Parathyroid adenoma (tissue), 2 donors: ENCODE measurements around the gene RNF150.

Experiments used
- H2AFZ ChIP-seq: fragments of 300-600 bp; sonication (generic); one replicate; pipeline ENCODE4 v1.7.0; 2017; ENCODE audit warnings: antibody characterized with exemption, mild to moderate bottlenecking
- H3K27ac ChIP-seq: fragments of 300-600 bp; sonication (generic); one replicate; pipeline ENCODE4 v1.7.0; 2017
- H3K27me3 ChIP-seq: fragments of 300-600 bp; sonication (generic); one replicate; pipeline ENCODE4 v1.7.0; 2017; ENCODE audit warnings: low read length; ENCODE audit not compliant: control insufficient read depth, insufficient read depth
- H3K36me3 ChIP-seq: fragments of 300-600 bp; sonication (generic); one replicate; pipeline ENCODE4 v1.7.0; 2017; ENCODE audit warnings: low read length; ENCODE audit not compliant: control insufficient read depth, insufficient read depth
- H3K4me1 ChIP-seq: fragments of 300-600 bp; sonication (generic); one replicate; pipeline ENCODE4 v1.7.0; 2017; ENCODE audit warnings: control low read depth
- H3K4me2 ChIP-seq: fragments of 300-600 bp; sonication (generic); one replicate; pipeline ENCODE4 v1.7.0; 2017; ENCODE audit warnings: low read length
- H3K4me3 ChIP-seq: fragments of 300-600 bp; sonication (generic); one replicate; pipeline ENCODE4 v1.7.0; 2017; ENCODE audit warnings: low read depth, low read length
- H3K79me2 ChIP-seq: fragments of 300-600 bp; sonication (generic); one replicate; pipeline ENCODE4 v1.7.0; 2017; ENCODE audit warnings: control low read depth
- H3K9ac ChIP-seq: fragments of 300-600 bp; sonication (generic); one replicate; pipeline ENCODE4 v1.7.0; 2017; ENCODE audit warnings: mild to moderate bottlenecking
- H3K9me3 ChIP-seq: fragments of 300-600 bp; sonication (generic); one replicate; pipeline ENCODE4 v1.7.0; 2017; ENCODE audit warnings: low read length; ENCODE audit not compliant: control insufficient read depth
- CTCF ChIP-seq: fragments of 300-600 bp; sonication (generic); IDR thresholded peaks from one replicate; pipeline ENCODE4 v1.7.0; 2017; ENCODE audit warnings: antibody characterized with exemption, mild to moderate bottlenecking
- donor health status: primary hyperparathyroidism.

RNF150 gene

GRCh38 chr4:140876615-140877364 lies 256.5 kb downstream of the RNF150 start:
- H3K27me3 ChIP-seq = no peaks in the 10 kb centered on the region
- no peak for TF ChIP-seq CTCF

GRCh38 chr4:140875746-140876452 lies 257.4 kb downstream of the RNF150 start:
- Histone ChIP-seq H3K4me3 (no peak overlapping the region), H3K36me3 (no peaks in the 10 kb centered on the region), H3K79me2 (no peaks in the 10 kb centered on the region), H3K4me2 (no peak overlapping the region), H3K9me3 (peaks cover 3% of the 10 kb centered on the region), H3K4me1 (no peaks in the 10 kb centered on the region), H3K27ac (no peak overlapping the region), H2AFZ (no peak overlapping the region), H3K27me3 (no peaks in the 10 kb centered on the region), H3K9ac (no peak overlapping the region)
- no peak for TF ChIP-seq CTCF

More at GRCh38 chr4:140876615-140877364, 256.5 kb downstream of the RNF150 start:
- no peak overlapping the region for H2AFZ ChIP-seq
- no peaks in the 10 kb centered on the region for H3K36me3 ChIP-seq
- H3K79me2 ChIP-seq = no peaks in the 10 kb centered on the region
- H3K27ac ChIP-seq = no peak overlapping the region
- H3K9me3 ChIP-seq = peaks cover 3% of the 10 kb centered on the region
- H3K4me3 ChIP-seq = no peak overlapping the region
- no peak overlapping the region for H3K9ac ChIP-seq
- H3K4me2 ChIP-seq = no peak overlapping the region
- H3K4me1 ChIP-seq = no peaks in the 10 kb centered on the region

- Histone ChIP-seq H3K27ac (no peak overlapping the region), H3K79me2 (no peaks in the 10 kb centered on the region), H3K4me1 (no peaks in the 10 kb centered on the region), H3K4me3 (no peak overlapping the region), H3K4me2 (no peak overlapping the region), H3K27me3 (no peaks in the 10 kb centered on the region), H3K36me3 (no peaks in the 10 kb centered on the region), H2AFZ (no peak overlapping the region), H3K9ac (no peak overlapping the region), H3K9me3 (peaks cover 2% of the 10 kb centered on the region)
- TF ChIP-seq CTCF = no peak
Observed at GRCh38 chr4:140874056-140874455, 259.2 kb downstream of the RNF150 start.

- no peak overlapping the region for H3K4me2 ChIP-seq
- no peak overlapping the region for H3K27ac ChIP-seq
- no peaks in the 10 kb centered on the region for H3K79me2 ChIP-seq
- H2AFZ ChIP-seq = no peak overlapping the region
- H3K4me3 ChIP-seq = no peak overlapping the region
- H3K27me3 ChIP-seq = no peaks in the 10 kb centered on the region
- H3K9ac ChIP-seq = no peak overlapping the region
- no peaks in the 10 kb centered on the region for H3K9me3 ChIP-seq
- no peaks in the 10 kb centered on the region for H3K36me3 ChIP-seq
- no peaks in the 10 kb centered on the region for H3K4me1 ChIP-seq
- TF ChIP-seq CTCF = no peak
Observed at GRCh38 chr4:140871368-140871767, 261.9 kb downstream of the RNF150 start.
